ENCODE data around the gene ARL8B. TPM values are rescaled to one million over a fixed set of nuclear protein-coding genes. Genes with fewer than 3 reads are reported as not detected.
"Not testable (repeated sequence)": the region's sequence is repeated elsewhere in the genome, so short reads cannot be mapped to it uniquely, and the experiment has no call there.

ARL8B gene
- total and polyA plus RNA-seq, 2 of the 8 experiments (the other 6 are each of a cell fraction or from before 2014, with no cell fraction given): 14.5 to 27.8 TPM

GRCh38 chr3:5081973-5082788 is 39.9 kb upstream of the ARL8B start:
- H3K23ac ChIP-seq (ENCODE audit: insufficient read length); H4K91ac ChIP-seq (replicated peaks; ENCODE audit: insufficient read length, low read length); H3K36me3 ChIP-seq (ENCODE audit: control insufficient read depth in 2 of 4, insufficient read depth in 4 of 4, low read length in 3 of 4); DNase-seq (ENCODE audit: low read depth in 1 of 2, low spot score in 2 of 2); H2BK15ac ChIP-seq (ENCODE audit: low read length); H3K27me3 ChIP-seq (replicated peaks in 1 of 4; ENCODE audit: control insufficient read depth in 3 of 4, extremely low read depth in 1 of 4, insufficient read depth in 3 of 4, low read length in 3 of 4); H3K56ac ChIP-seq (replicated peaks; ENCODE audit: insufficient read length, low read depth, low read length); H3K27ac ChIP-seq (ENCODE audit: low read depth, low read length); H2BK20ac ChIP-seq (ENCODE audit: low read length); H3K79me2 ChIP-seq (ENCODE audit: control insufficient read depth in 1 of 2, insufficient read depth in 2 of 2, low read length in 2 of 2); POLR2A ChIA-PET (ENCODE audit: partially characterized antibody); H3K4me1 ChIP-seq (replicated peaks in 1 of 4; ENCODE audit: control insufficient read depth in 3 of 4, insufficient read depth in 4 of 4, low read length in 3 of 4); H4K20me1 ChIP-seq (replicated peaks in 1 of 2; ENCODE audit: control insufficient read depth in 1 of 2, insufficient read depth in 2 of 2, low read length in 2 of 2); H3K4me3 ChIP-seq (ENCODE audit: extremely low read depth in 1 of 4, insufficient read depth in 2 of 4, low read depth in 3 of 4, low read length in 4 of 4); H3K79me1 ChIP-seq (ENCODE audit: low read depth, low read length); H2BK120ac ChIP-seq (replicated peaks; ENCODE audit: low read depth, low read length); H3K4ac ChIP-seq (replicated peaks; ENCODE audit: insufficient read length, low read depth, low read length); H3K23me2 ChIP-seq (ENCODE audit: low read depth, low read length); H2BK5ac ChIP-seq (ENCODE audit: low read depth, low read length); H3K18ac ChIP-seq (ENCODE audit: extremely low read depth, low read length); FAIRE-seq; H3K14ac ChIP-seq (ENCODE audit: insufficient read length); H2AK5ac ChIP-seq (ENCODE audit: low read depth, low read length); H4K8ac ChIP-seq (ENCODE audit: extremely low read depth, insufficient read depth, low read length); H3K9me3 ChIP-seq (ENCODE audit: insufficient read depth in 2 of 2, low read depth in 1 of 2, low read length in 1 of 2); H4K5ac ChIP-seq (ENCODE audit: insufficient read length, low read depth, low read length); H2BK12ac ChIP-seq (ENCODE audit: low read depth, low read length); H3K4me2 ChIP-seq (ENCODE audit: insufficient read depth in 1 of 2, low read depth in 2 of 2, low read length in 2 of 2); H2AFZ ChIP-seq (ENCODE audit: low read length); H3K9ac ChIP-seq (replicated peaks in 1 of 4; ENCODE audit: extremely low read depth in 1 of 4, low read depth in 3 of 4, low read length in 3 of 4): not testable (repeated sequence)
- CTCF ChIA-PET (ENCODE audit: partially characterized antibody): interaction anchor here (1.0 to 1.8 kb wide), 2 partner anchors 8 to 14 kb away, joined by 3 to 5 read pairs; no protein-coding TSS in a partner anchor
- 87% methylated on average over 18 of the region's 18 CpGs; no CpG with 5 or more reads in 1 of the 2 experiments for WGBS, 2 experiments (ENCODE audit: extremely low coverage in 1 of 2, insufficient coverage in 1 of 2, insufficient read length in 1 of 2, insufficient replicate concordance in 2 of 2, low coverage in 1 of 2, low lambda C conversion rate in 2 of 2, missing lambda C conversion rate in 1 of 2)

Data from H1 (cell line).